WERI-Rb-1 (cell line): Measurements from ENCODE around the gene COL27A1.

Experiments
- DNase-seq: peaks from one replicate; pipeline ENCODE4 v3.0.0-alpha.2; 2020
- H3K27ac ChIP-seq: fragments of 250-450 bp; sonication (Bioruptor Pico); 2 replicates; pipeline ENCODE4 v1.5.1; 2020; ENCODE audit warnings: mild to moderate bottlenecking, moderate library complexity
- H3K27me3 ChIP-seq: fragments of 250-450 bp; sonication (Bioruptor Pico); 2 replicates; pipeline ENCODE4 v1.5.1; 2021; ENCODE audit warnings: mild to moderate bottlenecking, low read depth, moderate library complexity; ENCODE audit not compliant: insufficient read depth, severe bottlenecking
- H3K36me3 ChIP-seq: fragments of 250-450 bp; sonication (Bioruptor Pico); 2 replicates; pipeline ENCODE4 v1.5.1; 2020; ENCODE audit warnings: mild to moderate bottlenecking, moderate library complexity
- H3K4me3 ChIP-seq: 2 replicates; pipeline ENCODE4 v1.5.1; 2011; ENCODE audit warnings: low read depth, mild to moderate bottlenecking, control low read depth, low read length
- H3K9me3 ChIP-seq: fragments of 250-450 bp; sonication (Bioruptor Pico); 2 replicates; pipeline ENCODE4 v1.5.1; 2021; ENCODE audit warnings: mild to moderate bottlenecking, moderate library complexity; ENCODE audit not compliant: severe bottlenecking
- TF ChIP-seq, protein P1 (sequence below): IDR thresholded peaks from 2 replicates; pipeline ENCODE4 v1.5.1; 2011; ENCODE audit warnings: low read depth, mild to moderate bottlenecking, control low read depth, inconsistent platforms, low read length

The COL27A1 gene

DNA sequence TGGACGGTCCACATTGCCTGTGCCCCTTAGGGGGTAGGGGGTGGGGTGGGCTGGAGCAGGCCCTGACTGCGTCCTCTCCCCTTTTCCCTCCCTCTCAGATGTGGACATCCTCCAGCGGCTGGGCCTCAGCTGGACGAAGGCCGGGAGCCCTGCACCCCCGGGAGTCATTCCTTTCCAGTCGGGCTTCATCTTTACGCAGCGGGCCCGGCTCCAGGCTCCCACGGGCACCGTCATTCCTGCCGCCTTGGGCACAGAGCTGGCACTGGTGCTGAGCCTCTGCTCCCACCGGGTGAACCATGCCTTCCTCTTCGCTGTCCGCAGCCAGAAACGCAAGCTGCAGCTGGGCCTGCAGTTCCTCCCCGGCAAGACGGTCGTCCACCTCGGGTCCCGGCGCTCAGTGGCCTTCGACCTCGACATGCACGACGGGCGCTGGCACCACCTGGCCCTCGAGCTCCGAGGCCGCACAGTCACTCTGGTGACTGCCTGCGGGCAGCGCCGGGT is 12.3 kb downstream of the COL27A1 start:
- peaks cover 64% of the 10 kb centered on the region for H3K36me3 ChIP-seq
- no peak overlapping the region for H3K4me3 ChIP-seq
- no peaks in the 10 kb centered on the region for H3K9me3 ChIP-seq
- DNase-seq, result no peak
- no peaks in the 10 kb centered on the region for H3K27me3 ChIP-seq
- TF ChIP-seq, protein P1, sequence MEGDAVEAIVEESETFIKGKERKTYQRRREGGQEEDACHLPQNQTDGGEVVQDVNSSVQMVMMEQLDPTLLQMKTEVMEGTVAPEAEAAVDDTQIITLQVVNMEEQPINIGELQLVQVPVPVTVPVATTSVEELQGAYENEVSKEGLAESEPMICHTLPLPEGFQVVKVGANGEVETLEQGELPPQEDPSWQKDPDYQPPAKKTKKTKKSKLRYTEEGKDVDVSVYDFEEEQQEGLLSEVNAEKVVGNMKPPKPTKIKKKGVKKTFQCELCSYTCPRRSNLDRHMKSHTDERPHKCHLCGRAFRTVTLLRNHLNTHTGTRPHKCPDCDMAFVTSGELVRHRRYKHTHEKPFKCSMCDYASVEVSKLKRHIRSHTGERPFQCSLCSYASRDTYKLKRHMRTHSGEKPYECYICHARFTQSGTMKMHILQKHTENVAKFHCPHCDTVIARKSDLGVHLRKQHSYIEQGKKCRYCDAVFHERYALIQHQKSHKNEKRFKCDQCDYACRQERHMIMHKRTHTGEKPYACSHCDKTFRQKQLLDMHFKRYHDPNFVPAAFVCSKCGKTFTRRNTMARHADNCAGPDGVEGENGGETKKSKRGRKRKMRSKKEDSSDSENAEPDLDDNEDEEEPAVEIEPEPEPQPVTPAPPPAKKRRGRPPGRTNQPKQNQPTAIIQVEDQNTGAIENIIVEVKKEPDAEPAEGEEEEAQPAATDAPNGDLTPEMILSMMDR, result no peak
- H3K27ac ChIP-seq, result no peak overlapping the region

DNA sequence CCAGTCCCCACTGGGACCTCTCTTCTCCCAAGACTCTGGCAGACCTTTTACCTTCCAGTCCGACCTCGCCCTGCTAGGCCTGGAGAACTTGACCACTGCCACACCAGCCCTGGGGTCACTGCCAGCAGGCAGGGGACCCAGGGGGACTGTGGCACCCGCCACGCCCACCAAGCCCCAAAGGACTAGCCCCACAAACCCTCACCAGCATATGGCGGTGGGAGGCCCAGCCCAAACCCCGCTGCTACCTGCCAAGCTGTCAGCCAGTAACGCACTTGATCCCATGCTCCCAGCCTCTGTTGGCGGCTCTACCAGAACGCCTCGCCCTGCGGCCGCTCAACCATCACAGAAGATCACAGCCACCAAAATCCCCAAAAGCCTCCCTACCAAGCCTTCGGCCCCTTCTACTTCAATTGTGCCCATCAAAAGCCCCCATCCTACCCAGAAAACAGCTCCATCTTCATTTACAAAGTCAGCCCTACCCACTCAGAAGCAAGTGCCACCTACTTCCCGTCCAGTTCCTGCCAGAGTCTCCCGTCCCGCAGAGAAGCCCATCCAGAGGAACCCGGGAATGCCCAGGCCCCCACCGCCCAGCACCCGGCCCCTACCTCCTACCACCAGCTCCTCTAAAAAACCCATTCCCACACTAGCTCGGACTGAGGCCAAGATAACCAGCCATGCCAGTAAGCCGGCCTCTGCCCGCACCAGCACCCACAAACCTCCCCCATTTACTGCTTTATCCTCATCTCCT is 13.1 kb downstream of the COL27A1 start:
- H3K4me3 ChIP-seq, result no peak overlapping the region
- no peaks in the 10 kb centered on the region for H3K9me3 ChIP-seq
- no peaks in the 10 kb centered on the region for H3K27me3 ChIP-seq
- H3K27ac ChIP-seq, result no peak overlapping the region
- TF ChIP-seq, protein P1, result no peak
- no peak for DNase-seq
- H3K36me3 ChIP-seq, result peaks cover 67% of the 10 kb centered on the region

DNA sequence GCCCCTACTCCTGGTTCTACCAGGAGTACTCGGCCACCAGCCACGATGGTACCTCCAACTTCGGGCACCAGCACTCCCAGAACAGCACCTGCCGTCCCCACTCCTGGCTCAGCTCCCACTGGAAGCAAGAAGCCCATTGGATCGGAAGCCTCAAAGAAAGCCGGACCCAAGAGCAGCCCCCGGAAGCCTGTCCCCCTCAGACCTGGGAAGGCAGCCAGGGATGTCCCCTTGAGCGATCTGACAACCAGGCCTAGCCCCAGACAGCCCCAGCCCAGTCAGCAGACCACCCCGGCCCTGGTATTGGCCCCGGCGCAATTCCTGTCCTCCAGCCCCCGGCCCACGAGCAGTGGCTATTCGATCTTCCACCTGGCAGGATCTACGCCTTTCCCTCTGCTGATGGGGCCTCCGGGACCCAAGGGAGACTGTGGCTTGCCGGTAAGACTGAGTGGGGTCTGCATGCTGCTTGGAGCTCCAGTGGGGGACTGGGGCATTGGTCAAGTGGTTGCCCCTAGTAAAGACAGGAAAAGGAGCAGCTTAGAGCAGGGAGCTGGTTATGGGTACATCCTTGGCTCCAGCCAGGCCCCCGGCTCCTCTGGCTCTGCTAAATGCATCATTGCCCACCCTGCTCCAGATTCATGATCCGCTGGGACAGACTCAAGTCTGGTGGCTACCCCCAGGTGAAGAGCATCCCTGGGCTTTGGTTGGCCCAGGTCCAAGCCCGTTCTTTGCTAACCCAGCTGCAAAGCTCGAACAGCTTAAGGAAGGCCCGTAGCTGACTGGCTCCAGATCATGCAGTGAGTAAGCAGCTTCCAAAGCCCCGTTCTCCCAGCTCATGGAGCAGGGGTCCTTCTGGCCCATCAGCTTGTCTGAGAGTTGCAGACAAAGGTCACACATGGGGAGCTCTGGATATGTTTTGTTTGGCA is 14.0 kb downstream of the COL27A1 start:
- DNase-seq, result peak; percentile 45
- no peak overlapping the region for H3K4me3 ChIP-seq
- H3K36me3 ChIP-seq, result peaks cover 69% of the 10 kb centered on the region
- H3K27me3 ChIP-seq, result no peaks in the 10 kb centered on the region
- TF ChIP-seq, protein P1, result no peak
- no peak overlapping the region; the same call in 1 of the 2 replicates for H3K27ac ChIP-seq
- no peaks in the 10 kb centered on the region for H3K9me3 ChIP-seq

DNA sequence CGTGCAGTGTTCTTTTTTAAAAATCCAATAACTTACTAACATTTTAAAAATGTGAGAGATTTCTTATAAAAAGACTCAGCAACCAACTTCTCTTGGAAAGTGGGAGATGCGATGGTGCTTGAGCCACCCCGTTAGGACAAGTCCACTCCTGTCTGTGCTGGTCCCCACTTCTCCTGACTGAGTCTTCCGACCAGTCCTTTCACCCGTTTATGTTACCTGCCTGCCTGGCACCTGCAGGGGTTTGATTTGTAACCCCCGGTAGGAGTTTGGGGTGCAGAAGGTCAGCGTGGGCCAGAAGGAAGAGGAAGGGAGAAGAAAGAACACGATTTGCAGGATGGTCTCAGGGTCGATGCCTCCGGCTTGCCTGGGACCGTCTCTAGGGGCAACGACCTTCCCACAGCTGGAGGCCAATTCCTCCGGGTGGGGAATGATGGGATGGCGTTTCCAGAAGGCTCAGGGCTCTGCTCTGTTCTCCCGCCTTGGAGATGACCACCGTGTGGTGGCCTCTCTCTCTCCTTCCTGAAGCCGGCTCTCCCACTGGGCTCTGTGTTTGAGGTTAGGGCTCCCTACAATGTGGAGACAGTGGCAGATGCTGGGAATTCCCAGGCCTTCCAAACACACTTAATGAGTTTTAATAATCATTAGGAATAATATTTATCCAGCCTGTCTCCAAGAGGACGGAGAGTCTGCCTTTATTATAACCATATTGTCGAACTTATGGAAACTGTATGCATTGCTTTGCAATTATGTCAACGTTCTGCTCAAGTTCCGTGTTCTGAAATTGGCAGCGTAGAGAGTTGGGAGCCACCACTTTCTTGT is 14.8 kb downstream of the COL27A1 start:
- H3K36me3 ChIP-seq, result peaks cover 64% of the 10 kb centered on the region
- H3K27ac ChIP-seq, result no peak overlapping the region
- H3K4me3 ChIP-seq, result no peak overlapping the region
- TF ChIP-seq, protein P1, result no peak
- DNase-seq, result no peak
- H3K9me3 ChIP-seq, result no peaks in the 10 kb centered on the region
- H3K27me3 ChIP-seq, result no peaks in the 10 kb centered on the region

DNA sequence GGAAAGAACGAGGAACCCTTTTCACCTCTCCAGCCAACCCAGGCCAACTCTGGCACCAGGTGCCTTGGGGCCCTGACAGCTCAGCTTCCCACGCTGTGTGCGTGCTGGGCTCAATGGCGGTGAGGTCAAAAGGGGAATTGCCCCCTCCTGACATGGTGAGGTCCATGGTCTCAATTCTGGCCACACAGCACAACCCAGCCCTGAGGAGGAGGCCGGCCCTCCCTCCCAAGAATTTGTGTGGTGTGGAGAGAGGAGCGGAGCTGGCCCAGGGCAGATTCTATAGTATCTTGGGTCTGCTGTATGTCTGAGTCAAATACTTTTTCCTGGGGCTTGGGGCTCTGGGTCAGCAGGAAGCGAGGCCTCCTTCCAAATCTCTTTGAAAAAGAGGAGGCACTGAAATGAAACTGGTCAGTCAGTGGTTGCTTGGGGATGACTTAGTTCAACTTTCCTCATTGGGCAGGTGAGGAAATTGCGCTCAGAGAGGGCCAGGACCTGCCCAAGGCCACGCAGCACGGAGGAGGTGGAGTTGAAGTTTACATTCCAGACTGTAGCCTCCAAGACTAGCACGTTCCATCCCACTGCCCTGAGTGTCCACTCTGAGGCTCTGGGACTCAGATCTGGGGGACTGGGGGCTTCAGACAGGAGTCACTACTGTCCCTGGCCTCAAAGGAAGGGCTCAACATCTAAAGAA is 15.6 kb downstream of the COL27A1 start:
- H3K27me3 ChIP-seq, result no peaks in the 10 kb centered on the region
- no peaks in the 10 kb centered on the region for H3K9me3 ChIP-seq
- H3K36me3 ChIP-seq, result peaks cover 56% of the 10 kb centered on the region
- no peak overlapping the region for H3K4me3 ChIP-seq
- TF ChIP-seq, protein P1, result no peak
- DNase-seq, result no peak
- no peak overlapping the region for H3K27ac ChIP-seq
